ENCODE results near the gene KIF13A.

The KIF13A gene

DNA sequence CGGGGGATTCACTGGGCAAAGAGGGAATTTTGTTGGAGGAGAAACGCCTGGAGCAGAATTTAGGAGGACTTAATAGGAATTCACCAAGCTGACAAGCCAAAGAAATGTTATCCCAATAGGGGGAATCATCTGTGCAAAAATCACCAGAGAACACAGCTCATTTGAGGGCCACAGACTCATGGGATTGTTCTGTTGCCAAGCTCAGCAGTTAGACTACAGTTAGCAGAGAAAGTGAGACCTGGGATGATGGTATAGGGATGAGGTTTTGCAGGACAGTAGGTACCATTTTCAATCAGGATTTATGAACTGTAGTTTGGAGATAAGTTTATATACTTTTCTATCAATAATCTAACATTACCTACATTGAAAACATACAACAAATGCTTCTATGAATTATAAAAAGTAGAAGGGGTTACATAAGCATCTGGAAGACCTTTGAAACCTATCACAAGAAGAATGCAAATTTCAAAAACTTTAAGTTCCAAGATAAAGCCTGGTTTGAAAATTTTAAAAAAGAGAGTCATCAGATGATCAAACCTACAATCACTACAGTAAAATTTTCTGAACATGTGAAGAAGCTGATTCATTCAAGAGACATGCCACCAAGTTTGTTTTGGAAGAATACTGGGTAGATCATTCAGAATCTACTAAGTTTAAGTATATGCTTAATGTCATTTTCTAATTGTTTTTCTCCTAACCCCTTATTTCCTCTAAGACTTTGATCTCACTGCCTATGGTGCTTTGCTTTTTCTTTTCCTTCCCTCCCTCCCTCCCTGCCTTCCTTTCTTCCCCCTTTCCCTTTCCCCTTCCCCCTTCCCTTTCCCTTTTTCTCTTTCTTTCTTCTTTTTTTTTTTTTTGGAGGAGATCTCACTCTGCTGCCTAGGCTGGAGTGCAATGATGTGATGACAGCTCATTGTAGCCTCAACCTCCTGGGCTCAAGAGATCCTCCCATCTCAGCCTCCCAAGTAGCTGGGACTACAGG is 81.5 kb downstream of the KIF13A start:
- Histone ChIP-seq H2BK5ac (ENCODE audit: low read length) (no peak overlapping the region), H3K18ac (ENCODE audit: low read length) (no peak overlapping the region), H3K27ac (ENCODE audit: low read depth, low read length) (no peak overlapping the region), H3K4me2 (ENCODE audit: low read length) (no peak overlapping the region), H3K56ac (ENCODE audit: low read length) (no peak overlapping the region), H4K5ac (ENCODE audit: low read length) (no peak overlapping the region), H3K4me3 (ENCODE audit: low read length) (no peak overlapping the region), H3K23ac (ENCODE audit: low read length) (no peak overlapping the region), H4K8ac (ENCODE audit: low read depth, low read length) (no peak overlapping the region), H3K79me2 (ENCODE audit: control insufficient read depth, insufficient read depth, low read length) (no peaks in the 10 kb centered on the region), H2AK5ac (ENCODE audit: low read length) (no peak overlapping the region), H3K4ac (ENCODE audit: low read depth, low read length) (no peak overlapping the region), H3K9ac (ENCODE audit: low read length) (no peak overlapping the region), H3K36me3 (ENCODE audit: control insufficient read depth, insufficient read depth, low read length) (no peaks in the 10 kb centered on the region), H3K27me3 (ENCODE audit: insufficient read depth, low read length, poor library complexity) (no peaks in the 10 kb centered on the region), H2BK15ac (replicated peaks; ENCODE audit: low read depth) (no peak overlapping the region), H3K79me1 (ENCODE audit: low read length) (peaks cover 3% of the 10 kb centered on the region), H3K4me1 (ENCODE audit: control insufficient read depth, low read depth, low read length) (peaks cover 3% of the 10 kb centered on the region), H2BK120ac (ENCODE audit: low read depth, low read length) (no peak overlapping the region)
- WGBS (ENCODE audit: extremely low coverage, insufficient coverage, low lambda C conversion rate), result no CpG with 5 or more reads among the region's 2 CpGs
- DNase-seq, result no peak

DNA sequence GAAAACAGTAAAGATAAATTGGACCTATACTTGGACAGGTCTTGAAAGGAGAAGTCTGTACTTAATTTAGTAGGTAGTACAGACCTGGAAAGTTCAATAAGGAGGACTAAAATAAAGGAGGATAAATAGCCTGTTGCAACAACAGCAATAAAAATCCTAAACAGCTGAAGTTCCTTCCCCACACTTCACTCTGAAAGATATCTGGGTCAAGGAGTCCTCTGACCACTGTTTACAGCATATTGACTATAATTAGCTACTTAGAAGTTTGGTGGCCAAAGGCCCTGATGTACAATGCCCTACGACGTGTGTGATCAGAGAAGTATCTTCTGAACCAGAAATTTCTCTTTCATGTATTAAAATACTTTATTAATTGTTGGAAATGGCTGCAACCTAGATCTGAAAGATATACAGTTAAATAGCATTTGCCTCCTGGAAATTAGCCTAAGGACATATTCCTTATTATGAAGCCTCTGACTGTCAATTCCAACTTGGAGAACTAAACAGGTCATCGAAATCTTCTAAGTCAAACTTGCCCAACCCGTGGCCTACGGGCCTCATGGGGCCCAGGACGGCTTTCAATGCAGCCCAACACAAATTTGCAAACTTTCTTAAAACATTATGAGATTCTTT is 82.8 kb downstream of the KIF13A start:
- Histone ChIP-seq H3K79me2 (ENCODE audit: control insufficient read depth, insufficient read depth, low read length) (no peaks in the 10 kb centered on the region), H3K79me1 (ENCODE audit: low read length) (peaks cover 4% of the 10 kb centered on the region), H2BK5ac (ENCODE audit: low read length) (no peak overlapping the region), H2BK120ac (ENCODE audit: low read depth, low read length) (no peak overlapping the region), H3K4ac (ENCODE audit: low read depth, low read length) (no peak overlapping the region), H3K36me3 (ENCODE audit: control insufficient read depth, insufficient read depth, low read length) (no peaks in the 10 kb centered on the region), H3K27me3 (ENCODE audit: insufficient read depth, low read length, poor library complexity) (no peaks in the 10 kb centered on the region), H3K4me3 (ENCODE audit: low read length) (no peak overlapping the region), H3K18ac (ENCODE audit: low read length) (no peak overlapping the region), H2BK15ac (replicated peaks; ENCODE audit: low read depth) (no peak overlapping the region), H3K23ac (ENCODE audit: low read length) (no peak overlapping the region), H3K4me1 (ENCODE audit: control insufficient read depth, low read depth, low read length) (peaks cover 3% of the 10 kb centered on the region), H2AK5ac (ENCODE audit: low read length) (no peak overlapping the region), H4K8ac (ENCODE audit: low read depth, low read length) (no peak overlapping the region), H3K27ac (ENCODE audit: low read depth, low read length) (no peak overlapping the region), H4K5ac (ENCODE audit: low read length) (no peak overlapping the region), H3K4me2 (ENCODE audit: low read length) (no peak overlapping the region), H3K9ac (ENCODE audit: low read length) (no peak overlapping the region), H3K56ac (ENCODE audit: low read length) (no peak overlapping the region)
- no peak for DNase-seq
- no CpG with 5 or more reads among the region's 6 CpGs for WGBS (ENCODE audit: extremely low coverage, insufficient coverage, low lambda C conversion rate)

GRCh38 chr6:17902974-17903373 is 84.5 kb downstream of the KIF13A start:
- Histone ChIP-seq H4K8ac (ENCODE audit: low read depth, low read length) (no peak overlapping the region), H2AK5ac (ENCODE audit: low read length) (no peak overlapping the region), H2BK5ac (ENCODE audit: low read length) (no peak overlapping the region), H3K4me2 (ENCODE audit: low read length) (no peak overlapping the region), H4K5ac (ENCODE audit: low read length) (no peak overlapping the region), H3K23ac (ENCODE audit: low read length) (no peak overlapping the region), H3K4me3 (ENCODE audit: low read length) (no peak overlapping the region), H3K4me1 (ENCODE audit: control insufficient read depth, low read depth, low read length) (peaks cover 3% of the 10 kb centered on the region), H3K27me3 (ENCODE audit: insufficient read depth, low read length, poor library complexity) (no peaks in the 10 kb centered on the region), H2BK120ac (ENCODE audit: low read depth, low read length) (no peak overlapping the region), H3K18ac (ENCODE audit: low read length) (no peak overlapping the region), H3K79me1 (ENCODE audit: low read length) (peaks cover 2% of the 10 kb centered on the region), H3K4ac (ENCODE audit: low read depth, low read length) (no peak overlapping the region), H3K79me2 (ENCODE audit: control insufficient read depth, insufficient read depth, low read length) (no peaks in the 10 kb centered on the region), H3K56ac (ENCODE audit: low read length) (no peak overlapping the region), H3K36me3 (ENCODE audit: control insufficient read depth, insufficient read depth, low read length) (no peaks in the 10 kb centered on the region), H3K9ac (ENCODE audit: low read length) (no peak overlapping the region), H3K27ac (ENCODE audit: low read depth, low read length) (no peak overlapping the region), H2BK15ac (replicated peaks; ENCODE audit: low read depth) (no peak overlapping the region)
- no CpG with 5 or more reads among the region's 1 CpG for WGBS (ENCODE audit: extremely low coverage, insufficient coverage, low lambda C conversion rate)
- no peak for DNase-seq

- Histone ChIP-seq H3K4me1 (ENCODE audit: control insufficient read depth, low read depth, low read length) (no peaks in the 10 kb centered on the region), H3K27ac (ENCODE audit: low read depth, low read length) (no peak overlapping the region)
Observed at GRCh38 chr6:17901493-17901892, 85.9 kb downstream of the KIF13A start.

GRCh38 chr6:17900011-17900410 is 87.4 kb downstream of the KIF13A start:
- WGBS (ENCODE audit: extremely low coverage, insufficient coverage, low lambda C conversion rate), result no CpG with 5 or more reads among the region's 2 CpGs
- Histone ChIP-seq H2BK5ac (ENCODE audit: low read length) (no peak overlapping the region), H3K27ac (ENCODE audit: low read depth, low read length) (no peak overlapping the region), H3K36me3 (ENCODE audit: control insufficient read depth, insufficient read depth, low read length) (no peaks in the 10 kb centered on the region), H3K27me3 (ENCODE audit: insufficient read depth, low read length, poor library complexity) (no peaks in the 10 kb centered on the region), H2BK15ac (replicated peaks; ENCODE audit: low read depth) (no peak overlapping the region), H3K4me1 (ENCODE audit: control insufficient read depth, low read depth, low read length) (no peaks in the 10 kb centered on the region), H3K4me3 (ENCODE audit: low read length) (no peak overlapping the region), H3K4me2 (ENCODE audit: low read length) (no peak overlapping the region), H2BK120ac (ENCODE audit: low read depth, low read length) (no peak overlapping the region), H4K5ac (ENCODE audit: low read length) (no peak overlapping the region), H2AK5ac (ENCODE audit: low read length) (no peak overlapping the region), H4K8ac (ENCODE audit: low read depth, low read length) (no peak overlapping the region), H3K79me2 (ENCODE audit: control insufficient read depth, insufficient read depth, low read length) (no peaks in the 10 kb centered on the region), H3K4ac (ENCODE audit: low read depth, low read length) (no peak overlapping the region), H3K79me1 (ENCODE audit: low read length) (peaks cover 2% of the 10 kb centered on the region), H3K9ac (ENCODE audit: low read length) (no peak overlapping the region), H3K23ac (ENCODE audit: low read length) (no peak overlapping the region), H3K56ac (ENCODE audit: low read length) (no peak overlapping the region), H3K18ac (ENCODE audit: low read length) (no peak overlapping the region)
- DNase-seq, result no peak

More at GRCh38 chr6:17901493-17901892, 85.9 kb downstream of the KIF13A start:
- Histone ChIP-seq H4K8ac (ENCODE audit: low read depth, low read length) (no peak overlapping the region), H2AK5ac (ENCODE audit: low read length) (no peak overlapping the region), H2BK15ac (replicated peaks; ENCODE audit: low read depth) (no peak overlapping the region), H2BK120ac (ENCODE audit: low read depth, low read length) (no peak overlapping the region), H3K4me3 (ENCODE audit: low read length) (no peak overlapping the region), H3K27me3 (ENCODE audit: insufficient read depth, low read length, poor library complexity) (no peaks in the 10 kb centered on the region), H3K79me1 (ENCODE audit: low read length) (peaks cover 2% of the 10 kb centered on the region), H4K5ac (ENCODE audit: low read length) (no peak overlapping the region), H3K4ac (ENCODE audit: low read depth, low read length) (no peak overlapping the region), H3K56ac (ENCODE audit: low read length) (no peak overlapping the region), H3K36me3 (ENCODE audit: control insufficient read depth, insufficient read depth, low read length) (no peaks in the 10 kb centered on the region), H3K18ac (ENCODE audit: low read length) (no peak overlapping the region), H3K9ac (ENCODE audit: low read length) (no peak overlapping the region), H3K4me2 (ENCODE audit: low read length) (no peak overlapping the region), H3K23ac (ENCODE audit: low read length) (no peak overlapping the region), H2BK5ac (ENCODE audit: low read length) (no peak overlapping the region), H3K79me2 (ENCODE audit: control insufficient read depth, insufficient read depth, low read length) (no peaks in the 10 kb centered on the region)
- DNase-seq, result no peak
